ENCODE measurements around the gene C1GALT1.

C1GALT1 gene

GRCh38 chr7:7254319-7254718, 72.0 kb downstream of the C1GALT1 start:
- TF ChIP-seq CTCF (IDR thresholded peaks at IDR 0.05), result no peak
- no peak overlapping the region for H3K4me3 ChIP-seq
- no peak for DNase-seq (ENCODE audit: low spot score)
- H3K27ac ChIP-seq, result no peak overlapping the region

- no peak for DNase-seq (ENCODE audit: low spot score)
- no peak overlapping the region for H3K27ac ChIP-seq
- no peak overlapping the region for H3K4me3 ChIP-seq
- TF ChIP-seq CTCF (IDR thresholded peaks at IDR 0.05), result no peak
These were observed 72.6 kb downstream of the C1GALT1 start for GRCh38 chr7:7254908-7255307.

GRCh38 chr7:7256731-7257274, 74.5 kb downstream of the C1GALT1 start:
- no peak for TF ChIP-seq CTCF (IDR thresholded peaks at IDR 0.05)
- DNase-seq (ENCODE audit: low spot score), result no peak
- H3K4me3 ChIP-seq, result no peak overlapping the region
- no peak overlapping the region for H3K27ac ChIP-seq

- no peak for DNase-seq (ENCODE audit: low spot score)
- Histone ChIP-seq H3K4me3 (no peak overlapping the region), H3K27ac (peak overlapping the region in 1 of 2 donors; percentile 13)
- TF ChIP-seq CTCF (IDR thresholded peaks at IDR 0.05), result no peak
These were observed 75.8 kb downstream of the C1GALT1 start for GRCh38 chr7:7257899-7258692.

DNA sequence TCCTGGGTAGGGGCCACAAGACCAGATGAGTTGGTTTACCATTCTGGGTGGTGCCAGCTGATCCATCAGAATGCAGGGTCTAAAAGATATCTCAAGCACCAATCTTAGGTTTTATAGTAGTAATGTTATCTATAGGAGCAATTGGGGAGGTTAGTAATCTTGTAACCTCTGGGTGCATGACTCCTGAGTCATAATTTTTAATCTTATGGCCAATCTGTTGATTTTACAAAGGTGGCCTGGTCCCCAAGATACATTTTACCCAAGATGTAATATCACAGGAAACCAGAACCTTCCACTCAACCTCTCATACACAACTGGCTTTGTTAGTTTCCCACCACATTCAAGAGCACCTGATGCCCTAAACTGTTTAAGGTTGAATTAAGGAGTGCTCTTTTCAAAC, 79.5 kb downstream of the C1GALT1 start:
- H3K4me3 ChIP-seq, result no peak overlapping the region
- H3K27ac ChIP-seq, result no peak overlapping the region
- no peak for DNase-seq (ENCODE audit: low spot score)
- TF ChIP-seq CTCF (IDR thresholded peaks at IDR 0.05), result no peak

GRCh38 chr7:7263297-7264230, 81.2 kb downstream of the C1GALT1 start:
- no peak for TF ChIP-seq CTCF (IDR thresholded peaks at IDR 0.05)
- H3K4me3 ChIP-seq, result no peak overlapping the region
- no peak overlapping the region for H3K27ac ChIP-seq
- DNase-seq (ENCODE audit: low spot score), result no peak
